CD4-positive, alpha-beta T cell treated with Interleukin-10 for 1 hour (primary cell): ENCODE measurements around the gene ACAN.

Experiments used
- DNase-seq: peaks from one replicate; pipeline ENCODE4 v3.0.0-alpha.2; 2020

ACAN gene

GRCh38 chr15:88844749-88845386 is 41.6 kb downstream of the ACAN start:
- DNase-seq = no peak

GRCh38 chr15:88845616-88846015 is 42.4 kb downstream of the ACAN start:
- no peak for DNase-seq

DNA sequence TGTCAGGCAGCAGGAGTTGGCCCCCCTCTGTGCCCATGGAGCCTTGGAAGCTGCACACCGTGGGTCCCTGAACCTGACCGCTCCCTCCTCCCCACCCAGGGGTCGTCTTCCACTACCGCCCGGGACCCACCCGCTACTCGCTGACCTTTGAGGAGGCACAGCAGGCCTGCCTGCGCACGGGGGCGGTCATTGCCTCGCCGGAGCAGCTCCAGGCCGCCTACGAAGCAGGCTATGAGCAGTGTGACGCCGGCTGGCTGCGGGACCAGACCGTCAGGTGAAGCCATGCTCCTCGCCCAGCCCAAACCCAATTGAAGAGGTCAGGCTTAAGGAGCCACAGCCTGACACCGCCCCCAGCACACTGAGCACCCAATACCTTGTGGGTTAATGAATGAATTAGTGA is 43.9 kb downstream of the ACAN start:
- DNase-seq = no peak

DNA sequence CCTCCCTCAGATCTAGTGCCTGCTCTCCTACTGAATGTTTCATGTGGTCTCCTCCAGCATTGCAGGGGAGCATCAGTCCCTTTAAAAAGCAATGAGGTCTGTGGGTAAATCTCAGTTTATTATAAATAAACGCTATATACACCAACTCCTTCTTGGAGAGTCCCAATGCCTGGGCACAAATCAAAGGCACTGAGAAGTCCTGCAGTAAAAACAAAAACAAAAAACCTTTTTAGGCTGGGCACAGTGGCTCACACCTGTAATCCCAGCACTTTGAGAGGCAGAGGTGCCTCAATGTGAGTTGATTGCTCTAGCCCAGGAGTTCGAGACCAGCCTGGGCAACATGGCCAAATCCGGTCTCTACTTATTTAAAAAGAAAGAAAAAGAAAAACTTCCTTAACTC is 45.0 kb downstream of the ACAN start:
- no peak for DNase-seq

DNA sequence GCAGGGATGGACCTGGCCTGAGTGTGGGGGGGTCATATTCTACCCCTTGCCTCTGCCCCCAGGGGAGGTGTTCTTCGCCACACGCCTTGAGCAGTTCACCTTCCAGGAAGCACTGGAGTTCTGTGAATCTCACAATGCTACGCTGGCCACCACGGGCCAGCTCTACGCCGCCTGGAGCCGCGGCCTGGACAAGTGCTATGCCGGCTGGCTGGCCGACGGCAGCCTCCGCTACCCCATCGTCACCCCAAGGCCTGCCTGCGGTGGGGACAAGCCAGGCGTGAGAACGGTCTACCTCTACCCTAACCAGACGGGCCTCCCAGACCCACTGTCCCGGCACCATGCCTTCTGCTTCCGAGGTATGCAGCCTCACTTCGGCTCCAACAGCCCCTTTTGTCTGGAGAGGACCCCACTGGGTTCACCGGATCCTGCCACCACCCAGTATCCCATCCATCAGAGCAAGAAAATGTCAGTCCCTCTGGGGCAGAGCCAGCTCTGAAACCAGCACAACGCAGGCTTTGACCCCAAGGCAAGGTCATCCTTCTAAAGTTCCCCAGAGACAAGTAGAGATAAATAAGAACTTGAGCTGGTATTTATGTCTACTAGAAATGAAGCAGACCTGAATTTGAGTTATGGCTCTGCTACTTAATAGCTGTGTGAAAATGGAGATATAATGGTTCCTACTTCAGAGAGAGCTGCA is 46.3 kb downstream of the ACAN start:
- DNase-seq = no peak

DNA sequence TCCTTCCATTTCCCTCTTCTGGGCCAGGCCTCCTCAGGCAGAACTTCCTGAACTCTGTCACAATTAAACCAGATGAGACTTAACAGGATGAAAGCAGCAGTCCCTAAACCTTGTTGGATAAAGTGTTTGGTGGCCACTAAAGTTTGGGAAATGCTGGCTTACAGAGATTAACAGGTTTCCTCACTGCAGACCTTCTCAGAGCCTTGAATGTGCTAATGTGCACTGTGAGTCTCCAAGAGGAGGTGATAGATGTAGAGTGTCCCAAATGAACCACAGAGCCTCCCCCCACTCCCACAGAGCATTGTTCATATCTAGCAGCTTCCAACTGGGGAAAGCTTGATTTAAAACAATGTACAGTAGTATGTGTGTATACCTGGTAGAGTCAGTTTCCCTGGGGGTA is 49.2 kb downstream of the ACAN start:
- DNase-seq = no peak

GRCh38 chr15:88858934-88859333 is 55.7 kb downstream of the ACAN start:
- DNase-seq = no peak

DNA sequence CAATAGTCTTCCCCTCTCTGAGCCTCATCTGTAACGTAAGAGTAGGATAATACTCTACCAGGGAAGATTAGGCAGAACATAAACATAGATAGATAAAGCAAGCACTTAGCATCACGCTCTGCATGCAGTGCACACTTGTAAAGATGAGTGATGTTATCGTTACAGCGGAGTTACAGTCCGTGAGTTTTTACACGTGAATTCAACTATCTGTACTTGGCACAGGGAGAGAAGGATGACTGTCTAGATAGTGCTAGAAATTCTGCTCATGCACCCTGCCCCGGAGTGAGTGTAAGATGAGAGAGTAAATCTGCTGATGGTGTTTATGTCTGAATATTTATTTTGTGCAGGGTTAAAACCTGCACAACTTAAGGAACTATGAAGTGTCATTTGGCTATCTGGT is 56.3 kb downstream of the ACAN start:
- DNase-seq = no peak

- DNase-seq = no peak
These were observed 57.0 kb downstream of the ACAN start for GRCh38 chr15:88860212-88860611.

DNA sequence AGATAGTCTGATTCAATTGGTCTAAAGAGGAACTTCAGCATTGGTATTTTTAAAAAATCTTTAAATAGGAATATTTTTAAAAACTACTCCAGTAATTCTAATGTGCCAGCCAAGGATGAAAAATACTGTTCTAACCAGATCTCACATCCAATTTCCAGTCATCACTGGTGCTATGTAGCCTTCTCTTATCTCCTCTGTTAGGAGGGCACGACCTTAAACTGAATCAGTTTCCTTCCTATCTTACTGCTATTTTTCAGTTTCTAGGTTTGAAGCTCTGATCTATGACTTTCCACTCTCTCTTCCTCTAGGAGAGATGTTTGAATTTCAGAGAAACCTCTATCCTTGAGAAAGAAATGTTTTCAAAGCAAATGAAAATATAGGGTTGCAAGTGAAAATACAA is 60.2 kb downstream of the ACAN start:
- DNase-seq = no peak

DNA sequence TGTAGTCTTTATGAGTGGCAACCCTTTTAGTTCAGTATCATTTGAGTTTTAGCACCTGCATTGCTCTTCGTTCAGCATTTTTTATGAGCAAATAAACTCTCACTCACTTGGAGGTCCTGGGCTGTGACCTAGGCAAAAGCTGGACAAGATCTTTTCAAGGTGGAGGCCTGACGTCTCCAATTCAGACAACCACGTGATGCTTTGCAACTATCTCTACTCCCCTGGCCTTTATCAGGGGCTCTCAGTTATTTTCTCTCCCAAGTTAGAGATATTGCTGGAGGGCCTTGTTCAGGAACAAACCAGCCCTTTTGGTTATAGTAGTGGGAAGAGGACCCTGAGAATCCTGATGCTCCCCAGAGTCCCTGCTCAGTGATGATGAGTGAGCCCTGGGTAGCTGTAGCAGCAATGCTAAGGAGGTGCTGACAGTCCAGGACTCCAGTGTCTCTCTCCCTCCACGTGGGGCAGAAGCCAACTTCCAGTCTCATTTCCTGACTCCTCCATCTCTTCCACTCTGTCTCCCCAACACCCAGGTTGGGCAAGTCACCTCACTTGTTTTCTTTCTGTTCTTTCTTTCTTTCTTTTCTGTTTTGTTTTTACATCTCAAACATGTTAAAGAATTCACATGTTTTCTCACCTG is 61.7 kb downstream of the ACAN start:
- DNase-seq = no peak

DNA sequence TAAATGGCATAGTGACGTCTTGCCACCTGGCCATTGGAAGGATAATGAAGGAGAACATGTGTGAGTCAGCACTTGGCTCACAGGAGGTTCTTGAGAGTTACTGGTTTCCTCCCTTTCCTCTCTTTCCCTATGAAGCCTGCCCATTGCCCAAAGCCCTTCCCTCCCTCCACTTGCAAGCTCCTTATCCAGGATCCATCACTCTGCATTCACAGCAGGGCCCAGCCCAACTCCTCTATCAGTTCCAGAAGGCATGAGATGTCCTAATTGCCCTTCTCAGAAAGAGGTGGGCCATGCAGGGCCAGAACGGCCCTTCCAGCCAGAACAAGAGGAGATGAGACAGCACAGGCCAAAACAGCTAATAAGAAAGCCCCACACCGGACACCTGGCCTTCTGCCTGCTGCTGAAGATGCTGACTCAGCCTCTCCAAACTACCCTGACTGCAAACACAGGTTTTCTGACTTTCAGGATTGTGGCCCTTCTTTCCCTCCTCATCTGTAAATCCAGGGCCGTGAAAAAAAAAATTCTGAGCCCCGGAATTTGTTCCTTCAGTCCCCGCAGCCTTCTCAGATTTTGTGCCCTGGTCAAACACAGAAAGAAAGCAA is 62.4 kb downstream of the ACAN start:
- no peak for DNase-seq

DNA sequence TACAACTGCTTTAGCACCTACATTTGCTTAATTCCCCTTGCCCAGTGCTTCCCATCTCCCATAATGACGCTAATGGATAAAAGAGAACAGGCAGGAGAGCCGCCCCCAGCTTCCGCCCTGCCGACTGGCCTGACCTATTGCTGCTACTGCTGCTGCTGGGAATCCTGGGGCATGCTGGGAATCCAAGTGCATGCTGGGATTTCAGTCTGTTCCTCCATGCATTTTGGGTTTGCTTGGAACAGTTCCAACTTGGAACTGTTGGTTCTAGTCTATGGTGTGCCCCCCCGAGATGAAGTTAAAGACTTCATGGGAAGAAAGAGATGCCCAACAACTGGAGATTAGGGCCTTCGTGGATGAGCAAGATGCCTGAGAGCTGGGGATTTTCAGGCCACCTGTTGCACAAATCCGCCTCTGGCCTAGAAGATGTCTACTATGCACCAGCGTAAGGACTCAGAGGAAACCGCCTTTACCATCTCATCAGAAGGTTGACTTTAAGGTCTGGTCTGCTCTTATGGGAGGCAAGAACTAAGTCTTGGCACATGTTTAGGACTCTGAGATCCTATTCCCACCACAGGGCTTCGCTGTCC is 63.2 kb downstream of the ACAN start:
- no peak for DNase-seq

GRCh38 chr15:88871313-88871712 is 68.1 kb downstream of the ACAN start:
- DNase-seq = no peak

- DNase-seq = no peak
These were observed 68.9 kb downstream of the ACAN start for GRCh38 chr15:88872106-88872505.

- DNase-seq = no peak
These were observed 69.5 kb downstream of the ACAN start for GRCh38 chr15:88872706-88873105.

DNA sequence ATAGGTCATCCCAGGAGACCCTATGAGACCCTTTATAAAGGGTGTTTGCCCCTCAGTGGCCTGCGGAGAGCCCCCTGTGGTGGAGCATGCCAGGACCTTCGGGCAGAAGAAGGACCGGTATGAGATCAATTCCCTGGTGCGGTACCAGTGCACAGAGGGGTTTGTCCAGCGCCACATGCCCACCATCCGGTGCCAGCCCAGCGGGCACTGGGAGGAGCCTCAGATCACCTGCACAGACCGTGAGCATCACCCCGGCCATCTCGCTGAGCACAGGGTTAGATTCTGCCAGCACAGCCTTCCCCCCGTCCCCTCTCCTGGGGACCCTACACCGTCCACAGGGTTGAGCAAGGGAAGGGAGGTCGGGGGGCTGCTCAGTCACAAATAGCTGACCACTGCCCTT is 70.5 kb downstream of the ACAN start:
- DNase-seq = no peak

DNA sequence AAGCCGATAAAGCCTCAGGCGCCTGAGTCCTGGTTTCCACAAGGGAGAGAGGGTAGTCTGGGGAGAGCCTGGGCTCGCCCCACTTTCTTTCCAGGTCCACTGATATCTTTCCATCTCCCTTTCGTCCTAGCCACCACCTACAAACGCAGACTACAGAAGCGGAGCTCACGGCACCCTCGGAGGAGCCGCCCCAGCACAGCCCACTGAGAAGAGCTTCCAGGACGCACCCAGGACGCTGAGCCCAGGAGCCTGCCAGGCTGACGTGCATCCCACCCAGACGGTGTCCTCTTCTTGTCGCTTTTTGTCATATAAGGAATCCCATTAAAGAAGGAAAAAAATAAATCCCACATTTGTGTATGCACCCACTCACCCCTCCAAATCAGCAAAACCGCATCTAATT is 71.0 kb downstream of the ACAN start:
- no peak for DNase-seq

DNA sequence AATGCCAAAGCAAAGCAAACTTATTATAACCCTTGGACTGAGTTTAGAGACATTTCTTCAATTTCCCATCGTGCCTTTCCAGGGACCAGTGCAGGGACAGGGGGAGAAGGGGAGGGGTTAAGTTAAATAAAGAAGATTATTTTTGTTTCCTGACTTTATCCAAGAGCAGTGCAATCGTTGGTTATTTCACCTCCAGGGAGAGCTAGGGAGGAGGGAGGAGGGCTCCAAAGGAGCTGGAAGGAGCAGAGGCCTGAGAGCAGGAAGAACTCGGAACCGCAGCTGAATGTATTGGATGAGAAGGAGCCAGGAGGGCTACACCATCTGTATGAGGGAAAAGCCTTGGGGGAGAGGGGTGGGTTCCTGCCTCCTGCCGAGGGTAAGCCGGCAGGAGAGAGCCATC is 71.4 kb downstream of the ACAN start:
- no peak for DNase-seq

DNA sequence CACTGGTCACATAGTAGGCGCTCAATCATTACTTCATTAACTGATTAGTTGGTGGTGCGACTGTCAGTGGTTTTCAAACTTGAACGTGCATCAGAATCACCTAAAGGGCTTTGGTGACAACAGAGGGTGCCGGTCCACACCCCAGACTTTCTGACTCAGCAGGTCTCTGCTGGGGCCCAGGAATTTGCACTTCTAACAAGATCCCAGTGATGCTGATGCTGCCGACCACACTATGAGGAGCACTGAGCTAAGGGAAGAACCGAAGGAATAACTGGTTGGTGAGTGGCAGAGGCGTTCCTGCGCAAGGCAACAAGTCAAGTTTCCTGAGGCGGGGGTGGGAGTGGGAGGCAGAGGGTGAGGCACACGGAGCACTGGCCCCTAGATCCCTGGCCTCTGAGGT is 73.3 kb downstream of the ACAN start:
- no peak for DNase-seq

DNA sequence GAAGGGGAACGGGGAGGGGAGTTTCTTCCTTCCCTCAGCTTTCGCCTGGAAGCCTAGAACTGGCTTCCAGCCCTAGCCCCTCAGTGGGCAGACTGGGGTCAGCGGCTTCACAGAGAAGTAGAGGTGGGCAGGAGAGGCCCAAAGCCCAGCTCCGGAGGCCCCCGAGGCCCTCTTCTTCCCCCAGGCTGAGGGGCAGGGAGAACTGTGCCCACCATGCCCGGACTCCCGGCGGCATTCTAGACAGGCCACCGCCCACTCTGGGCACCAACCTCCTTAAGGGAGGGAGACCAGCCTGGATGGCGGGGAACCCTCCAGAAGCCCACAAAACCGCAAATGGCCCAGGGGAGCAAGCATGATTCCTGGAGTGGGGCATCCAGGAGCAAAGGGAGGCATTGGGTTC is 74.2 kb downstream of the ACAN start:
- DNase-seq = no peak

GRCh38 chr15:88877906-88878305 is 74.7 kb downstream of the ACAN start:
- DNase-seq = no peak

DNA sequence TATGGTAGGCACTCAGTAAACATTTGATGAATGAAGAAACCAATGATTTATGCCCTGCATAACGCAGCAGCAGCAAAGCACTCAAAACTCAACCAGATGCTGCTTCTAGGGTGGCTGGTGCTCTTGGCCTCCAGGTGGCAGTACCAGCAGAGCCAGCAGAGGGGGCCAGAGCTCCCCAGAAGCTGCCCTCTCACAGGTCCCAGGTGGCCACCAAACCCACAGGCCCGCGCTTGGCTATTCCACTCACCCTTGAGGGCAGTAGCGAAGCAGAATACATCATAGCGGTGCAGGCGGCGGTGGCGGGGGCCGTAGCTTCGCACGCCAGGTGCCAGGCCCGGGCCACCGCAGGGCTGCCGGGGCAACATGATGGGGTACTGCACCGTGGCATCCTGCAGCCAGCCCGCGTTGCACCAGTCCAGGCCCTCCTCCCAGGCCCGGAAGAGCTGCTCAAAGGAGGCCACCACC is 75.5 kb downstream of the ACAN start:
- peak; percentile 34 for DNase-seq
